WERI-Rb-1 (cell line): ENCODE measurements around the gene NDUFS4.

Experiments
- DNase-seq: peaks from one replicate; pipeline ENCODE4 v3.0.0-alpha.2; 2020
- H3K27ac ChIP-seq: fragments of 250-450 bp; sonication (Bioruptor Pico); 2 replicates; pipeline ENCODE4 v1.5.1; 2020; ENCODE audit warnings: mild to moderate bottlenecking, moderate library complexity
- H3K27me3 ChIP-seq: fragments of 250-450 bp; sonication (Bioruptor Pico); 2 replicates; pipeline ENCODE4 v1.5.1; 2021; ENCODE audit warnings: mild to moderate bottlenecking, low read depth, moderate library complexity; ENCODE audit not compliant: insufficient read depth, severe bottlenecking
- H3K36me3 ChIP-seq: fragments of 250-450 bp; sonication (Bioruptor Pico); 2 replicates; pipeline ENCODE4 v1.5.1; 2020; ENCODE audit warnings: mild to moderate bottlenecking, moderate library complexity
- H3K4me3 ChIP-seq: 2 replicates; pipeline ENCODE4 v1.5.1; 2011; ENCODE audit warnings: low read depth, mild to moderate bottlenecking, control low read depth, low read length
- H3K9me3 ChIP-seq: fragments of 250-450 bp; sonication (Bioruptor Pico); 2 replicates; pipeline ENCODE4 v1.5.1; 2021; ENCODE audit warnings: mild to moderate bottlenecking, moderate library complexity; ENCODE audit not compliant: severe bottlenecking
- CTCF ChIP-seq: IDR thresholded peaks from 2 replicates; pipeline ENCODE4 v1.5.1; 2011; ENCODE audit warnings: low read depth, mild to moderate bottlenecking, control low read depth, inconsistent platforms, low read length

The NDUFS4 gene

GRCh38 chr5:53726121-53726520 is 165.7 kb downstream of the NDUFS4 start:
- Histone ChIP-seq H3K9me3 (no peaks in the 10 kb centered on the region), H3K27me3 (no peaks in the 10 kb centered on the region), H3K36me3 (no peaks in the 10 kb centered on the region), H3K4me3 (no peak overlapping the region), H3K27ac (no peak overlapping the region)
- TF ChIP-seq CTCF = no peak
- DNase-seq = no peak

- no peak for DNase-seq
- Histone ChIP-seq H3K27me3 (no peaks in the 10 kb centered on the region), H3K9me3 (no peaks in the 10 kb centered on the region), H3K4me3 (no peak overlapping the region), H3K27ac (no peak overlapping the region), H3K36me3 (no peaks in the 10 kb centered on the region)
- no peak for TF ChIP-seq CTCF
Measured at GRCh38 chr5:53730943-53731342, 170.5 kb downstream of the NDUFS4 start.
